DND-41 (cell line): ENCODE data around the gene CAMK2N2.

Source experiments
- EZH2 ChIP-seq: IDR thresholded peaks from 3 replicates; pipeline ENCODE4 v1.6.1; 2012; ENCODE audit warnings: borderline replicate concordance, low read depth, mild to moderate bottlenecking, moderate library complexity, low read length, inconsistent platforms; ENCODE audit not compliant: severe bottlenecking
- TF ChIP-seq, protein P1 (sequence below): IDR thresholded peaks from 2 replicates; pipeline ENCODE4 v1.5.1; 2012; ENCODE audit warnings: borderline replicate concordance, low read length, moderate library complexity, mild to moderate bottlenecking; ENCODE audit not compliant: poor library complexity, severe bottlenecking; ENCODE audit errors: extremely low read depth

DNA sequence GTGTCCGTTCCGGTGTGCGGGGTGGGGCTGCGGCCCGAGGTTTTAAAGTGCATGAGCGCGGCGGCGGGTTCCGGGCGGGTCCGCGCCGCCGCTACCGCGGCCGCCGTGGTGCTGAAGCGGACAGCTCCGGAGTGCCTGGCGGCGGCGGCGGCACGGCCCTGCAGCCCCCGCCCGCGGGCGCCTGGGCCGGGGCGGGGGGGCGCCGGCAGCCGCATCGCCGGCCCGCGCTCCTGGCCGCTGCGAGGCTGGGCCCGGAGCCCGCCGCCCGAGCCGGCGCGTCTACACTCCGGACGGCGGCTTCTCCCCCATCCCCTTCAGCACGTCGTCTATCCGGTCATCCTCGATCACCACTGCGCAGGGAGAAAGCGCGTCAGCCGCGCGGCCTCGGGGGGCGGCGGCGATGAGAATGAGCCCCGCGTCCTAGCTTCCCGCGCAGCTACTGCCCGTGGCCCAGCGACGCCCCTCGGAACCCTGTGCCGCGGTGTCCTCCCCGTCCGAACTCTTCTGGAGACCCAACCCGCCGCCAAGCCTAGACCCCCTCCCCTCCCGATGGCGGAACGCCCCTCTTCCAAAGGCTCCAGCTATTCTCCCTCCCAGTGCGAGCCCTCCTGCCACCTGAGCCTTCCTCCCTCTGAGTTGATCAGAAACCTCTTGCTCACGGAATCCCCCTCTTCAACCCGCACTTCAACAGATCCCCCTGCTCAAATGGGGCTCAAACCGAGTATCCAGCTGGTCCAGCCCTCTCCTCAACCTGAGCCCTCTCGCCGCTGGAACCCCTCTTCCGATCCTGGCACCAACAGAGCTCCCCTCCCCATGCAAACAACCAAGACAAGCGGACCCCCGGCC lies 1.3 kb downstream of the CAMK2N2 start:
- TF ChIP-seq, protein P1, sequence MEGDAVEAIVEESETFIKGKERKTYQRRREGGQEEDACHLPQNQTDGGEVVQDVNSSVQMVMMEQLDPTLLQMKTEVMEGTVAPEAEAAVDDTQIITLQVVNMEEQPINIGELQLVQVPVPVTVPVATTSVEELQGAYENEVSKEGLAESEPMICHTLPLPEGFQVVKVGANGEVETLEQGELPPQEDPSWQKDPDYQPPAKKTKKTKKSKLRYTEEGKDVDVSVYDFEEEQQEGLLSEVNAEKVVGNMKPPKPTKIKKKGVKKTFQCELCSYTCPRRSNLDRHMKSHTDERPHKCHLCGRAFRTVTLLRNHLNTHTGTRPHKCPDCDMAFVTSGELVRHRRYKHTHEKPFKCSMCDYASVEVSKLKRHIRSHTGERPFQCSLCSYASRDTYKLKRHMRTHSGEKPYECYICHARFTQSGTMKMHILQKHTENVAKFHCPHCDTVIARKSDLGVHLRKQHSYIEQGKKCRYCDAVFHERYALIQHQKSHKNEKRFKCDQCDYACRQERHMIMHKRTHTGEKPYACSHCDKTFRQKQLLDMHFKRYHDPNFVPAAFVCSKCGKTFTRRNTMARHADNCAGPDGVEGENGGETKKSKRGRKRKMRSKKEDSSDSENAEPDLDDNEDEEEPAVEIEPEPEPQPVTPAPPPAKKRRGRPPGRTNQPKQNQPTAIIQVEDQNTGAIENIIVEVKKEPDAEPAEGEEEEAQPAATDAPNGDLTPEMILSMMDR = no peak
- no peak for TF ChIP-seq EZH2
